ENCODE measurements around the gene SNX25. TPM values are rescaled to one million over a fixed set of nuclear protein-coding genes. Genes with fewer than 3 reads are reported as not detected.
"Not testable (repeated sequence)": the region's sequence is repeated elsewhere in the genome, so short reads cannot be mapped to it uniquely, and the experiment has no call there.

The SNX25 gene
- total RNA-seq, 1 donor from 2014 or later, result 27.5 TPM

GRCh38 chr4:185201977-185202962, 7.1 kb upstream of the SNX25 start:
- H3K27ac Mint-ChIP-seq (ENCODE audit: unreplicated experiment), result no peak overlapping the region
- H3K9me3 Mint-ChIP-seq (ENCODE audit: unreplicated experiment), result peaks cover 6% of the 10 kb centered on the region
- H3K4me3 Mint-ChIP-seq (ENCODE audit: unreplicated experiment), result peak overlapping the region; percentile 94
- H3K36me3 Mint-ChIP-seq (ENCODE audit: unreplicated experiment), result no peaks in the 10 kb centered on the region
- TF ChIP-seq CTCF (IDR thresholded peaks at IDR 0.05; ENCODE audit: partially characterized antibody, unreplicated experiment), result no peak
- H3K4me1 Mint-ChIP-seq (ENCODE audit: low read depth, unreplicated experiment), result peaks cover 9% of the 10 kb centered on the region
- peaks cover 7% of the 10 kb centered on the region for H3K27me3 Mint-ChIP-seq (ENCODE audit: unreplicated experiment)
- DNase-seq, result no peak

GRCh38 chr4:185202984-185203485, 6.4 kb upstream of the SNX25 start:
- no peak for TF ChIP-seq CTCF (IDR thresholded peaks at IDR 0.05; ENCODE audit: partially characterized antibody, unreplicated experiment)
- H3K27me3 Mint-ChIP-seq (ENCODE audit: unreplicated experiment), result peaks cover 7% of the 10 kb centered on the region

GRCh38 chr4:185203486-185204237, 5.7 kb upstream of the SNX25 start, which contains the start of gene CFAP97:
CFAP97 (minus strand) TSS chr4:185204000; CDS start chr4:185191196, 12,804 bp downstream.
- H3K27ac Mint-ChIP-seq (ENCODE audit: unreplicated experiment), result peak within 1 kb of the TSS; percentile 81
- peak within 1 kb of the TSS; percentile 94 for H3K4me3 Mint-ChIP-seq (ENCODE audit: unreplicated experiment)
- H3K9me3 Mint-ChIP-seq (ENCODE audit: unreplicated experiment), result peaks cover 6% of the 10 kb centered on the region
- TF ChIP-seq CTCF (IDR thresholded peaks at IDR 0.05; ENCODE audit: partially characterized antibody, unreplicated experiment), result no peak
- peaks cover 9% of the 10 kb centered on the region for H3K4me1 Mint-ChIP-seq (ENCODE audit: low read depth, unreplicated experiment)
- H3K27me3 Mint-ChIP-seq (ENCODE audit: unreplicated experiment), result peaks cover 7% of the 10 kb centered on the region
- no peaks in the 10 kb centered on the region for H3K36me3 Mint-ChIP-seq (ENCODE audit: unreplicated experiment)
- DNase-seq, result peak; percentile 76

More at GRCh38 chr4:185202984-185203485, 6.4 kb upstream of the SNX25 start:
- Mint-ChIP-seq H3K9me3 (ENCODE audit: unreplicated experiment) (peaks cover 6% of the 10 kb centered on the region), H3K4me3 (ENCODE audit: unreplicated experiment) (peak overlapping the region; percentile 94), H3K36me3 (ENCODE audit: unreplicated experiment) (no peaks in the 10 kb centered on the region), H3K4me1 (ENCODE audit: low read depth, unreplicated experiment) (peaks cover 9% of the 10 kb centered on the region), H3K27ac (ENCODE audit: unreplicated experiment) (peak overlapping the region; percentile 81)
- no peak for DNase-seq

GRCh38 chr4:185204238-185204910, 5.0 kb upstream of the SNX25 start:
- H3K4me3 Mint-ChIP-seq (ENCODE audit: unreplicated experiment), result peak overlapping the region; percentile 83
- H3K4me1 Mint-ChIP-seq (ENCODE audit: low read depth, unreplicated experiment), result peaks cover 9% of the 10 kb centered on the region
- no peak for DNase-seq
- no peaks in the 10 kb centered on the region for H3K36me3 Mint-ChIP-seq (ENCODE audit: unreplicated experiment)
- H3K27me3 Mint-ChIP-seq (ENCODE audit: unreplicated experiment), result peaks cover 12% of the 10 kb centered on the region
- peaks cover 9% of the 10 kb centered on the region for H3K9me3 Mint-ChIP-seq (ENCODE audit: unreplicated experiment)
- no peak for TF ChIP-seq CTCF (IDR thresholded peaks at IDR 0.05; ENCODE audit: partially characterized antibody, unreplicated experiment)
- H3K27ac Mint-ChIP-seq (ENCODE audit: unreplicated experiment), result peak overlapping the region; percentile 59

GRCh38 chr4:185205073-185205472, 4.3 kb upstream of the SNX25 start:
- not testable (repeated sequence) for H3K36me3 Mint-ChIP-seq (ENCODE audit: unreplicated experiment)
- H3K4me3 Mint-ChIP-seq (ENCODE audit: unreplicated experiment), result peak overlapping the region; percentile 18

More at GRCh38 chr4:185205073-185205472, 4.3 kb upstream of the SNX25 start:
- H3K4me1 Mint-ChIP-seq (ENCODE audit: low read depth, unreplicated experiment); H3K27ac Mint-ChIP-seq (ENCODE audit: unreplicated experiment); DNase-seq; H3K9me3 Mint-ChIP-seq (ENCODE audit: unreplicated experiment): not testable (repeated sequence)
- H3K27me3 Mint-ChIP-seq (ENCODE audit: unreplicated experiment), result peaks cover 12% of the 10 kb centered on the region

Data from glutamatergic neuron (in vitro differentiated cells).